HCT116 (cell line): Measurements from ENCODE around the gene JCAD. TPM values are rescaled to one million over a fixed set of nuclear protein-coding genes. Genes with fewer than 3 reads are reported as not detected.

Experiments used
- ATAC-seq: fragments of 200-7000 bp; cut with Tn5 transposase; 2 replicates; pipeline ENCODE4 v1.9.1; 2020; ENCODE audit warnings: mild to moderate bottlenecking, moderate library complexity
- BruUV-seq: library from RNA; stranded (reverse); fragments of 400-500 nt; replicated peaks from 2 replicates; lab custom pipeline; 2021; lab: Mats Ljungman, UMichigan
- CTCF ChIA-PET: fragments of 300-600 bp; sonication (Branson Sonifier 250); formaldehyde crosslinking; loops from one replicate; lab custom pipeline; 2021; ENCODE audit warnings: antibody characterized with exemption; lab: Charles Lee
- POLR2A ChIA-PET: fragments of 300-600, 350-600 bp; sonication (Branson Sonifier 250); formaldehyde crosslinking; loops from one replicate; lab custom pipeline; 2021; ENCODE audit warnings: antibody characterized with exemption; lab: Charles Lee
- RAD21 ChIA-PET, 2 experiments: fragments of 300-600 bp; sonication (Branson Sonifier 250); formaldehyde crosslinking; loops; one replicate each; lab custom pipeline; 2023; ENCODE audit warnings: low total read pairs in 2 of 2; ENCODE audit not compliant: uncharacterized antibody in 2 of 2, unreplicated experiment in 2 of 2, low non-redundant PET in 1 of 2; lab: Charles Lee
- DNase-seq: peaks from one replicate; pipeline ENCODE4 v3.0.0-alpha.2; 2010; ENCODE audit warnings: low read depth, low spot score
- H2AFZ ChIP-seq: fragments of 200-600 bp; shearing (Covaris generic), sonication (generic); 2 replicates; pipeline ENCODE4 v1.6.1; 2017; ENCODE audit warnings: low read depth, mixed run types, mixed read lengths, antibody characterized with exemption, low read length; ENCODE audit not compliant: poor library complexity, severe bottlenecking
- H3K27ac ChIP-seq: 2 replicates; pipeline ENCODE4 v1.5.1; 2012; ENCODE audit warnings: low read depth, low read length
- H3K27me3 ChIP-seq: fragments of 200-600 bp; sonication (generic); 2 replicates; pipeline ENCODE4 v1.6.1; 2016; ENCODE audit warnings: mixed run types, low read length, mixed read lengths; ENCODE audit not compliant: insufficient read depth
- H3K36me3 ChIP-seq, 2 experiments: fragments of 200-500 bp in 1 of 2; fragments of 200-600 bp in 1 of 2; sonication (Bioruptor generic) in 1 of 2; sonication (generic) in 1 of 2; 2 replicates each; pipeline versions ENCODE4 v1.5.1 to v1.6.1; 2014 to 2016; ENCODE audit warnings: low read length in 2 of 2, inconsistent platforms in 1 of 2, mixed read lengths in 1 of 2, mixed run types in 1 of 2; ENCODE audit not compliant: insufficient read depth in 2 of 2, control insufficient read depth in 1 of 2
- H3K4me1 ChIP-seq, 2 experiments: fragments of 200-600 bp in 1 of 2; sonication (generic) in 1 of 2; 2 replicates each; pipeline versions ENCODE4 v1.5.1 to v1.6.1; 2012 to 2017; ENCODE audit warnings: low read length in 2 of 2, inconsistent platforms in 1 of 2, mild to moderate bottlenecking in 1 of 2, mixed read lengths in 1 of 2, mixed run types in 1 of 2, moderate library complexity in 1 of 2; ENCODE audit not compliant: insufficient read depth in 2 of 2, control insufficient read depth in 1 of 2
- H3K4me2 ChIP-seq: fragments of 200-600 bp; sonication (generic); 2 replicates; pipeline ENCODE4 v1.6.1; 2017; ENCODE audit warnings: mixed run types, low read length, mixed read lengths
- H3K4me3 ChIP-seq, 2 experiments: fragments of 200-600 bp in 1 of 2; sonication (generic) in 1 of 2; replicated peaks in 1 of 2; 2 replicates each; pipeline ENCODE4 v1.5.1; 2011 to 2016; ENCODE audit warnings: low read length in 2 of 2, control low read depth in 1 of 2, low read depth in 1 of 2, mild to moderate bottlenecking in 1 of 2, mixed read lengths in 1 of 2, mixed run types in 1 of 2
- H3K79me2 ChIP-seq: fragments of 200-600 bp; sonication (generic); 2 replicates; pipeline ENCODE4 v1.6.1; 2017; ENCODE audit warnings: mild to moderate bottlenecking, mixed run types, low read length, moderate library complexity, mixed read lengths; ENCODE audit not compliant: insufficient read depth
- H3K9ac ChIP-seq: fragments of 200-600 bp; sonication (generic); 2 replicates; pipeline ENCODE4 v1.6.1; 2016; ENCODE audit warnings: low read length, mixed read lengths
- H3K9me2 ChIP-seq: fragments of 200-600 bp; sonication (generic), shearing (Covaris generic); 2 replicates; pipeline ENCODE4 v1.6.1; 2017; ENCODE audit warnings: mixed run types, mild to moderate bottlenecking, moderate library complexity; ENCODE audit not compliant: insufficient read depth
- H3K9me3 ChIP-seq, 2 experiments: fragments of 200-500 bp in 1 of 2; fragments of 200-600 bp in 1 of 2; sonication (Bioruptor generic) in 1 of 2; sonication (generic) in 1 of 2; 2 replicates each; pipeline ENCODE4 v1.6.1; 2014 to 2017; ENCODE audit warnings: low read length in 2 of 2, mixed read lengths in 2 of 2, inconsistent platforms in 1 of 2, low read depth in 1 of 2, mild to moderate bottlenecking in 1 of 2, mixed run types in 1 of 2, moderate library complexity in 1 of 2; ENCODE audit not compliant: control insufficient read depth in 1 of 2, insufficient read depth in 1 of 2
- H4K20me1 ChIP-seq: fragments of 200-600 bp; sonication (generic), shearing (Covaris generic); 2 replicates; pipeline ENCODE4 v1.6.1; 2017; ENCODE audit warnings: mixed run types, mild to moderate bottlenecking, moderate library complexity; ENCODE audit not compliant: insufficient read depth
- RAD21 ChIP-seq: IDR thresholded peaks from 2 replicates; pipeline ENCODE4 v1.6.1; 2012; ENCODE audit warnings: low read depth, mild to moderate bottlenecking
- intact Hi-C: fragments of 100-400 bp; cut with micrococcal nuclease; formaldehyde crosslinking; loops from 2 replicates; pipeline ENCODE4 v1.10.0; 2022
- total RNA-seq: library from RNA; stranded (reverse); gene quantifications from one replicate; pipeline ENCODE4 v1.2.1, GENCODE V29; 2021; ENCODE audit not compliant: unreplicated experiment
- TF ChIP-seq, protein P1 (sequence below): IDR thresholded peaks from 2 replicates; pipeline ENCODE4 v1.6.1; 2011; ENCODE audit warnings: mild to moderate bottlenecking, low read length, moderate library complexity; ENCODE audit not compliant: insufficient replicate concordance; ENCODE audit errors: extremely low read depth
- TF ChIP-seq, protein P2 (sequence below), 3 experiments: fragments of 200-600 bp in 1 of 3; sonication (generic) in 1 of 3; IDR thresholded peaks in 2 of 3; conservative IDR thresholded peaks in 1 of 3; 2 replicates each; pipeline ENCODE4 v1.5.1; 2012 to 2017; ENCODE audit warnings: low read depth in 2 of 3, low read length in 2 of 3, antibody characterized with exemption in 1 of 3, borderline replicate concordance in 1 of 3, control low read depth in 1 of 3, mild to moderate bottlenecking in 1 of 3, mixed read lengths in 1 of 3, mixed run types in 1 of 3, moderate library complexity in 1 of 3; ENCODE audit not compliant: insufficient read depth in 1 of 3

The JCAD gene
- total RNA-seq, 1 experiment from 2014 or later = 17.5 TPM

DNA sequence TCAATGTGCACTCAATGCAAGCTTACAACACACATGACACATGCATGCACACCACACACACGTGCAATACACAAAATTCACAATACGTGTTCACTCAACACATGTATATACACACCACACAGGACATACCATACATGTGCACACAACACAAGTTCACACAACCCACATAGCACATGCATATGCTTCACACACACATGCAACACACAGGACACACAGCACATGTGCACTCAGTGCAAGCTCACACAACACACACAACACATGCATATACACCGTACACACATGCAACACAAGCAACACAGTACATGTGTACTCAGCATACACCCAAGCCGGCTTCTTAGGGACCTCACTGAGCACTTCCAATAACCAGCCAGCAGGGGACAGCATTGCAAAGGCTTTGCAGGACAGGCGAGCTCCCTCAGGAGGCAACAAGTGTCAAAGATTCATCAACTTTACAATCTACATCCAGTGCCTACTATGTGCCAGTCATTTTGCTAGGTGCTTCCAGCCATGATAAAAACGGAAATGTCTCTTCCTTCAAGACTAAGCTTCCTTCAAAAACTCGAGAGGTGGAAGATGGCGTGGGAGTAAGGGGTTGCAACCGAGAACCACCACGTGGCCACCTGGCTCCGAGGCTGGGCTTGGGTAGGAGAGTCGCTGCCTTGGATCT, 61.1 kb downstream of the JCAD start:
- ChIA-PET RAD21 (interaction anchor here (0.6 to 1.1 kb wide), 2 partner anchors 243 to 361 kb away, joined by 3 read pairs; no protein-coding TSS in a partner anchor), POLR2A (no interaction called here), CTCF (interaction anchor here (0.6 to 1.4 kb wide), 8 partner anchors 243 to 593 kb away, joined by 3 to 10 read pairs (median 6); partner anchors contain the start of gene MTPAP)
- Histone ChIP-seq H4K20me1 (no peaks in the 10 kb centered on the region), H2AFZ (no peak overlapping the region), H3K4me2 (no peak overlapping the region), H3K9me2 (no peaks in the 10 kb centered on the region), H3K36me3 (no peaks in the 10 kb centered on the region), H3K4me1 (peaks cover 0 to 7% of the 10 kb centered on the region in 2 experiments; a peak in 2 of 4 replicates), H3K27me3 (no peaks in the 10 kb centered on the region), H3K9me3 (no peaks in the 10 kb centered on the region), H3K79me2 (no peaks in the 10 kb centered on the region), H3K9ac (no peak overlapping the region), H3K27ac (no peak overlapping the region), H3K4me3 (no peak overlapping the region)
- intact Hi-C loops = loop anchor here (1.0 to 2.0 kb wide), 2 partner anchors 188 to 387 kb away; no protein-coding TSS in a partner anchor
- TF ChIP-seq, protein P1, sequence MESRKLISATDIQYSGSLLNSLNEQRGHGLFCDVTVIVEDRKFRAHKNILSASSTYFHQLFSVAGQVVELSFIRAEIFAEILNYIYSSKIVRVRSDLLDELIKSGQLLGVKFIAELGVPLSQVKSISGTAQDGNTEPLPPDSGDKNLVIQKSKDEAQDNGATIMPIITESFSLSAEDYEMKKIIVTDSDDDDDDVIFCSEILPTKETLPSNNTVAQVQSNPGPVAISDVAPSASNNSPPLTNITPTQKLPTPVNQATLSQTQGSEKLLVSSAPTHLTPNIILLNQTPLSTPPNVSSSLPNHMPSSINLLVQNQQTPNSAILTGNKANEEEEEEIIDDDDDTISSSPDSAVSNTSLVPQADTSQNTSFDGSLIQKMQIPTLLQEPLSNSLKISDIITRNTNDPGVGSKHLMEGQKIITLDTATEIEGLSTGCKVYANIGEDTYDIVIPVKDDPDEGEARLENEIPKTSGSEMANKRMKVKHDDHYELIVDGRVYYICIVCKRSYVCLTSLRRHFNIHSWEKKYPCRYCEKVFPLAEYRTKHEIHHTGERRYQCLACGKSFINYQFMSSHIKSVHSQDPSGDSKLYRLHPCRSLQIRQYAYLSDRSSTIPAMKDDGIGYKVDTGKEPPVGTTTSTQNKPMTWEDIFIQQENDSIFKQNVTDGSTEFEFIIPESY = no peak
- TF ChIP-seq, protein P2, sequence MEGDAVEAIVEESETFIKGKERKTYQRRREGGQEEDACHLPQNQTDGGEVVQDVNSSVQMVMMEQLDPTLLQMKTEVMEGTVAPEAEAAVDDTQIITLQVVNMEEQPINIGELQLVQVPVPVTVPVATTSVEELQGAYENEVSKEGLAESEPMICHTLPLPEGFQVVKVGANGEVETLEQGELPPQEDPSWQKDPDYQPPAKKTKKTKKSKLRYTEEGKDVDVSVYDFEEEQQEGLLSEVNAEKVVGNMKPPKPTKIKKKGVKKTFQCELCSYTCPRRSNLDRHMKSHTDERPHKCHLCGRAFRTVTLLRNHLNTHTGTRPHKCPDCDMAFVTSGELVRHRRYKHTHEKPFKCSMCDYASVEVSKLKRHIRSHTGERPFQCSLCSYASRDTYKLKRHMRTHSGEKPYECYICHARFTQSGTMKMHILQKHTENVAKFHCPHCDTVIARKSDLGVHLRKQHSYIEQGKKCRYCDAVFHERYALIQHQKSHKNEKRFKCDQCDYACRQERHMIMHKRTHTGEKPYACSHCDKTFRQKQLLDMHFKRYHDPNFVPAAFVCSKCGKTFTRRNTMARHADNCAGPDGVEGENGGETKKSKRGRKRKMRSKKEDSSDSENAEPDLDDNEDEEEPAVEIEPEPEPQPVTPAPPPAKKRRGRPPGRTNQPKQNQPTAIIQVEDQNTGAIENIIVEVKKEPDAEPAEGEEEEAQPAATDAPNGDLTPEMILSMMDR (IDR thresholded peaks at IDR 0.05 in 2 of 3, conservative IDR thresholded peaks at IDR 0.05 in 1 of 3; ENCODE audit: borderline replicate concordance in 1 of 3, insufficient read depth in 1 of 3, low read depth in 2 of 3, low read length in 2 of 3) = peak; percentile 99 to 100 (median 100)
- peak; percentile 97 for TF ChIP-seq RAD21
- ATAC-seq = peak; percentile 83
- no TSS peak for BruUV-seq
- DNase-seq = peak; percentile 75
